ENCODE data around the gene MAP3K5.
"Not testable (repeated sequence)": the region's sequence is repeated elsewhere in the genome, so short reads cannot be mapped to it uniquely, and the experiment has no call there.

The MAP3K5 gene

DNA sequence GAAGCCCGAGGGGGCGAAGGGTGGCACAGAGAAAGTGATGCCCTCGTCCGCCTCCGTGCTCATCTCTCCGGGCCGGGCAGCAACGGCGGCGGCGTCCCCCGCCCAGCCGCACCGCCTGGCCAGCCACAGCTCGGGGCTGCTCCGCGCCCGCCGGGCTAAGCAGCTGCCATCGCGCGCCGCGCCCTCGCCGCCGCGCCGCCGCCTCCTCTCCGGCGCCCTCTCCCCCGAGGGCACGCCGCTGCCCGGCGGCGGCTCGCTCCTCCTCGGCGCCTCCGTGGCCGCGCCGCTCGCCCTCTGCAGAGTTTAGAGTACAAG is 225 bp downstream of the MAP3K5 start:
- TF ChIP-seq CTCF (IDR thresholded peaks at IDR 0.05; ENCODE audit: low read depth, low read length) = no peak

GRCh38 chr6:136791296-136792094 is 782 bp downstream of the MAP3K5 start:
- no peak for TF ChIP-seq CTCF (IDR thresholded peaks at IDR 0.05; ENCODE audit: low read depth, low read length)
- DNase-seq (ENCODE audit: extremely low read depth, low read depth) = peak; percentile 25

More for the DNA sequence above, 225 bp downstream of the MAP3K5 start:
- no peak for DNase-seq (ENCODE audit: extremely low read depth, low read depth)

DNA sequence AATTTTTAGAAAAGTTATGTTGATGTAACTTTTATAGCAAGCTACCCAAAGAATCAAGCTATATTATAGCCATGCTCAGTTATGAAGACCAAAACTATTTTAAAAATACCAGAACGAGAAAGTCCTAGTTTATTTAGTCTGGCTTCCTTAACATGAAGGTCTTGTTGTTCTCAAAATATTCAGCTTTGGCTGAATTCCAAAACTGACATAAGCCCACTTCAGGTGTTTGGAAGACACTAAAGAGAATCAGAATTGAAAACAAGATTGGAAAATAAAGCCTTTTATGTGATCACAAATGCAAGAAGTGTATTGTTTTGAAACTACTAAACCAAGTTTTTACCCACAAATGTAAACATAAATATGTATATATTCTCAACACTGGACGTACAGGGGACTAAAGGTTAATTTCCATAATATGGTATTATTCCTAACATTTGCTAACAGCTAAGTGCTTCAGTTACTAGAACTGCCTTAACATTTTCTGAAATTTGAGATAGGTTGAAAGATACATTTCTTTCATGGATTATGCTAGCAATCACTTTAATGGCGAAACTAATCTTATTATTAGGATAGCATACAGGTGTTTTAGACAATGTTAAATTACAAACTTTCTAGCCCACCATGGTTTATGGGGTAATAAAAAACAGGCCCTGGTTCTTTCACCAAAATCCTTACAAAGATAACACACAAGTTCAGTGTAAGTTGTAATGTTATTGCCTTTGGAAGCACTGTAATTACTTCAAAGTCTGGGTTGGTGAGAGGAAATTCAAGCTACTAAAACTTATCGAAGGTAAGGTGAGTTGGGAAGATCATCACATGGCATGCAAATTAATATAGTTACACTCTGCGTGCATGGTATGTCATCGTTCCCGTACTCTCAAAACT is 1.6 kb downstream of the MAP3K5 start:
- DNase-seq (ENCODE audit: extremely low read depth, low read depth) = no peak
- no peak for TF ChIP-seq CTCF (IDR thresholded peaks at IDR 0.05; ENCODE audit: low read depth, low read length)

GRCh38 chr6:136789440-136789839 is 2.8 kb downstream of the MAP3K5 start:
- DNase-seq (ENCODE audit: extremely low read depth, low read depth) = not testable (repeated sequence)

DNA sequence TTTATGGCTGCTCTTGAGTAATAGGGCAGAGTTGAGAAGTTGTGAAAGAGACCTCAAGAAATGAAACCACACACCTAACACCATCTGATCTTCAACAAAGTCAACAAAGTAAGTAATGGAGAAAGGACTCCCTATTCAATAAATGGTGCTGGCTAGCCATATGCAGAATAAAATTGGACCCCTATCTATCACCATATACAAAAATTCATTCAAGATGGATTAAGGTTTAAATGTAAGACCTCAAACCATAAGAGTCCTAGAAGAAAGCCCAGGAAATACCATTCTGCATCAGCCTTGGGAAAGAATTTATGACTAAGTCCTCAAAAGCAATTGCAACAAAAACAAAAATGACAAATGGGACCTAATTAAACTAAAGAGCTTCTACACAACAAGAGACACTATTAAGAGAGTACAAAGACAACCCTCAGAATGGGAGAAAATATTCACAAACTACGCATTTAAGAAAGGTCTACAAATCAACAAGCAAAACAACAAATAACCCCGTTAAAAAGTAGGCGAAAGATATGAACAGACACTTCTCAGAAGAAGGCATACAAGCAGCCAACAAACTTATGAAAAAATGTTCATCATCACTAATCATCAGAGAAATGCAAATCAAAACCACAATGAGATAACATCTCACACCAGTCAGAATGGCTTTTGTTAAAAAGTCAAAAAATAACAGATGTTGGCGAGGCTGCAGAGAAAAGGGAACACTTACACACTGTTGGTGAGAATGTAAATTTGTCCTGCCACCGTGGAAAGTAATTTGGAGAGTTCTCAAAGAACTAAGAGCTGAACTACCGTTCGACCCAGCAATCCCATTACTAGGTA is 4.0 kb downstream of the MAP3K5 start:
- no peak for TF ChIP-seq CTCF (IDR thresholded peaks at IDR 0.05; ENCODE audit: low read depth, low read length)
- no peak for DNase-seq (ENCODE audit: extremely low read depth, low read depth)

DNA sequence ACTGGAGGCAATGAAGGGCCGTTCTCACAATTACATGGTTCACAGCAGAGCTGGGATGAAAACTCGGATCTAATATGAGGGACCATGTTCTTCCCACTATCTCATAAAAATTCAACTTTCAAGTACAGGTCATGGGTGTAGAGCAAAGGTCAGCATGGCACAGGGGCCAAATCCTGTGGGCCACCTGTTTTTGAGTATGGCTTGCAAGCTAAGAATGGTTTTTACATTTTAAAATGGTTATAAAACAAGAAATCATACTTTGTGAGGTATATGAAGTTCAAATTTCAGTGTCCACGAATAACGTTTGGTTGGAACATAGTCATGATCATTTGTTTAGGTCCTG is 4.6 kb downstream of the MAP3K5 start:
- no peak for DNase-seq (ENCODE audit: extremely low read depth, low read depth)
- TF ChIP-seq CTCF (IDR thresholded peaks at IDR 0.05; ENCODE audit: low read depth, low read length) = no peak

DNA sequence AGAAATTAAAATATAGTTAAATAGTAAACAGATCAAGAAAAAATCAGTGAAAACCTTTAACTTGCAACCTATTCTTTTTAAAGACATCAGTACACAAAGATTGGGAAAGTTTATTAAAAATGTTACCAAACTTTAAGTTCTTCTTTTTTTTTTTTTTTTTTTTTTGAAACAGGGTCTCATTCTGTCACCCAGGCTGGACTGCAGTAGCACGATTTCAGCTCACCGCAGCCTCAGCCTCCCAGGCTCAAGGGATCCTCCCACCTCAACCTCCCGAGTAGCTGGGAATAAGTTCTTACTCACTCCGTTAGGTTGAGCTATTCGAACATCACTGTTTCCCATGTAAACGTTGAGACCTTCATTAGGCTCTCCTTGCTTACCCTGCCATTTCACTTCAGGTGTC is 5.6 kb downstream of the MAP3K5 start:
- no peak for DNase-seq (ENCODE audit: extremely low read depth, low read depth)
- TF ChIP-seq CTCF (IDR thresholded peaks at IDR 0.05; ENCODE audit: low read depth, low read length) = no peak
